A673 (cell line): ENCODE results near the gene RNF167.

Source experiments
- CTCF ChIP-seq: fragments of 300-800, 200-600 bp; sonication (generic); conservative IDR thresholded peaks from 2 replicates; pipeline ENCODE4 v1.5.1; 2017; ENCODE audit warnings: low read depth, mild to moderate bottlenecking, antibody characterized with exemption, low read length, moderate library complexity, mixed read lengths
- EZH2 ChIP-seq: fragments of 200-600 bp; sonication (generic); IDR thresholded peaks from 2 replicates; pipeline ENCODE4 v1.6.1; 2017; ENCODE audit warnings: borderline replicate concordance, low read depth, mild to moderate bottlenecking, mixed read lengths, antibody characterized with exemption, low read length; ENCODE audit not compliant: poor library complexity, severe bottlenecking

- TF ChIP-seq CTCF (no peak), EZH2 (no peak)
Measured at GRCh38 chr17:4951486-4951885, 11.4 kb downstream of the RNF167 start.
